Activated CD8-positive, alpha-beta memory T cell treated with anti-CD3 and anti-CD28 coated beads, Interleukin-2, amount 10 ng/mL, durations not matched to agents 7 days and 5 days (primary cell): Measurements from ENCODE around the gene INPP5A. TPM values are rescaled to one million over a fixed set of nuclear protein-coding genes. Genes with fewer than 3 reads are reported as not detected.
A peak's percentile ranks its signal among the peaks of the same experiment; 100 is the strongest.

Experiments
- ATAC-seq: fragments of 150-1000 bp; cut with Tn5 transposase; one replicate; pipeline ENCODE4 v1.10.0; 2021; ENCODE audit warnings: moderate library complexity
- CTCF ChIA-PET: fragments of 350-600 bp; sonication (Branson Sonifier 250); formaldehyde crosslinking; loops from one replicate; lab custom pipeline; 2021; ENCODE audit warnings: antibody characterized with exemption; lab: Charles Lee
- DNase-seq: peaks from one replicate; pipeline ENCODE4 v3.0.0-alpha.2; 2020
- H3K27ac Mint-ChIP-seq: one replicate; pipeline ENCODE4 v1.8.0; 2021; ENCODE audit warnings: mild to moderate bottlenecking, mixed read lengths
- H3K27me3 Mint-ChIP-seq: one replicate; pipeline ENCODE4 v1.8.0; 2021; ENCODE audit warnings: mixed read lengths
- H3K36me3 Mint-ChIP-seq: one replicate; pipeline ENCODE4 v1.8.0; 2021; ENCODE audit warnings: mild to moderate bottlenecking, mixed read lengths
- H3K4me1 Mint-ChIP-seq: one replicate; pipeline ENCODE4 v1.8.0; 2021; ENCODE audit warnings: mixed read lengths
- H3K4me3 Mint-ChIP-seq: one replicate; pipeline ENCODE4 v1.8.0; 2021; ENCODE audit warnings: mild to moderate bottlenecking, moderate library complexity, mixed read lengths
- H3K9me3 Mint-ChIP-seq: one replicate; pipeline ENCODE4 v1.8.0; 2022; ENCODE audit warnings: low read depth, mixed read lengths
- total RNA-seq, 2 experiments: library from RNA; stranded (reverse); gene quantifications; one replicate each; pipeline ENCODE4 v1.2.3, GENCODE V29; 2021

Gene INPP5A
- total RNA-seq, 2 experiments from 2014 or later: 6.6 to 7.0 TPM

DNA sequence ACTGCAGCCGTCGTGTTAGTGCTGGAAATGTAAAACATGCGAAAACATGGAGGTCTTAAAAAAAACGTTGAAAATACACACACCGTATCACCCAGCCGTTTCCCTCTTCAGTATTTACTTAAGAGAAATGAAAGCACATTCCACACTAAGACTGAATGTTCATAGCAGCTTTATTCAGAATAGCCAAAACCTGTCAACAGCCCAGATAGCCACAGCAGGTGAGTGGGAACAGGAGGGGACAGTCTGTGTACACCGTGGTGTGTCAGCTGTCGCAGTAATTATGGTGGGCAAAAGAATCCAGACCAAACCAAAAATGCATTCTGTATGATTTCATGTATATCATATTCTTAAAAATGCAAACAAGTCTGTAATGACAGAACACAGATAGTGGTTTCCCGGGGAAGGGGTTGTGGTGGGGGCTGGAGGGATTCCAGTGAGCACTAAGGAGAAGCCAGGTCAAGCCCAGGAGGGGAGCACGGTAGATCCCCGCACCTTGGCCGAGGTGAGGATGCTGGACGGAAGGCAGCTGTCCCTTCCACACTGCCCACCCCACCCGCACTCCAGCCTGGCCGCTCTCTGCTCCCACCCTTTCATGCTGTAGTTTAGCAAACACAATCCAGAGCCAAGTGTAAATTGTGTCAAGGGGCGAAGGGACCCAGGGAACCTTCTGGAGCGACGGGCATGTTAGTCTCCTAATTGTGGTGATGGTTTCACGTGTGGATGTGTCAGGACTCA is 124.8 kb downstream of the INPP5A start:
- Mint-ChIP-seq H3K4me1 (peaks cover 7% of the 10 kb centered on the region), H3K36me3 (no peaks in the 10 kb centered on the region), H3K27ac (no peak overlapping the region), H3K27me3 (no peaks in the 10 kb centered on the region), H3K4me3 (no peak overlapping the region), H3K9me3 (no peaks in the 10 kb centered on the region)
- CTCF ChIA-PET: no interaction called here
- ATAC-seq (no peak), DNase-seq (no peak)

DNA sequence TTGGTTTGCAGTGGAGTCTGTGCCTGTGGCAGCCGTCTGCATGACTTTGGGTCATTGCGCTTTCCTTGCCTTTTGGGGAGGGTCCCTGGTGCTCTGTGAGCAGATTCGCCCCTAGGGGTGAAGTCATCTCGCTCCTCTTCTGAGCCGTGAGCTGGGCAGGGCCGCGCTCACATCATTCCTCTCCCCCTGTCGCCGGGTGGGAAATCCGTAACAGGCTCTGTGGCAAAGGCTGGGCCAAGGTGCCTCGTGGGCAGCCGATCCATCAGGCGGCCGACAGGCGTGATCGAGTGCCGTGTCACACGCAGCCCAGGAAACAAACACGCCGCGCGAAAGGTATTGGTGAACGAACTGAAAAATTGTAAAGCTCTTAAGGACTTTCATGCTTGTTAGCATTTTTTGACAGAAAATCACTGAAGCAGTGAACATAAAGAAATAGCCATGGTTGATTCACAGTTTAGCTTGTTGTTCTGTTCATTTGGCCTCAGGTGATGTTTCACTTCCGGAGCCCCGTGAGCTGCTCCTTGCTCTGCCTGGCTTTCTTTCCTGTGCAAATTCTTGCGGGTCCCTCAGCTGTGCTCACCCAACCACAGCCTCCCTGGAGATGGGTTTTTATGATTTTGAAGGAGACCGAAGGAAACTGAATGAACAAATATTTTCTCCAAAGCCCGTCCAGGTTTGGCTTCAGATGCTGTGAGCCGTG is 126.2 kb downstream of the INPP5A start:
- Mint-ChIP-seq H3K36me3 (no peaks in the 10 kb centered on the region), H3K27ac (no peak overlapping the region), H3K9me3 (no peaks in the 10 kb centered on the region), H3K4me3 (no peak overlapping the region), H3K4me1 (peaks cover 7% of the 10 kb centered on the region), H3K27me3 (no peaks in the 10 kb centered on the region)
- ATAC-seq: no peak
- no peak for DNase-seq
- CTCF ChIA-PET: interaction anchor here (1.5 kb wide), 1 partner anchor 9 kb away, joined by 5 read pairs; no protein-coding TSS in a partner anchor

DNA sequence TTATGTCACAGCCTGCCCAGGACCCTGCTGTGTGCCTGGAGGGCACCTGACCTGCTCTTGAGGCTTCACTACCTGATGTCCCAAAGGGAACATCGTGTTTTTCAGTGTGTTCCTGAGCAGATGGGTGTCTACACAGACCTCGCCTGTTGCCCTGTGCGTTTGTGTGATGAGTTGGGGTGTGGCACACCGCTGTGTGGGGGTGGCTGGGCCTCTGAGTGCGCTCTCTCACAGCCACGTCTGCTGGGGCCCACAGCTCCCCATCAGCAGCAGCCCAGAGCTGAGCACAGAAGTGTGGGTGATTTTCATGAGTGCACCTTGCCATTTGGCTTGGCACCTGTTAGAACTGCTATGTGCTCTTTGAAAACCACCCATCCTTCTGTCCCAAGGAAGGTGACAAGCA is 126.8 kb downstream of the INPP5A start:
- ATAC-seq: no peak

DNA sequence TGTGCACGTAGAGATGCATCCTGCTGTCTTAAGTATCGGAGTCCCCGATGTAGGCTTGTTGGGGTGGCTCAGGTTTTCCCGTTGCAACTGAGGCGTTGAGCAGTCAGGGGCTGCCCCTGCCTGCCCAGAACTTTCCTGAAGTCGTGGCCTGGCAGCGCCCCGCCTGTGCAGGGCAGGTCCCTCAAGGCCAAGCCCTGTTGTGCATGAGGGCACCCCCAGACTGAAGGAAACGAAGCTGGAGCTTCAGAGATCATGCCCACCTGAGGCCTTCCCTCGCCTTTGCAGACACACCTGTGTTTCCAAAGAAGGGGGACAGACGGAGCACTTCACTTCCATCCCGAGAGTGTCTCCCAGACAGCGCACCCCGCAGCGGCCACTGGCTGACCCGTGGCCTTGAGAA is 127.3 kb downstream of the INPP5A start:
- Mint-ChIP-seq H3K4me1 (peaks cover 7% of the 10 kb centered on the region), H3K9me3 (no peaks in the 10 kb centered on the region), H3K4me3 (no peak overlapping the region), H3K27ac (no peak overlapping the region), H3K36me3 (no peaks in the 10 kb centered on the region), H3K27me3 (no peaks in the 10 kb centered on the region)
- CTCF ChIA-PET: no interaction called here
- DNase-seq (no peak), ATAC-seq (no peak)

More for the DNA sequence above, 126.8 kb downstream of the INPP5A start:
- Mint-ChIP-seq H3K27me3 (no peaks in the 10 kb centered on the region), H3K36me3 (no peaks in the 10 kb centered on the region), H3K4me3 (no peak overlapping the region), H3K9me3 (no peaks in the 10 kb centered on the region), H3K4me1 (peaks cover 7% of the 10 kb centered on the region), H3K27ac (no peak overlapping the region)
- CTCF ChIA-PET: interaction anchor here (1.5 kb wide), 1 partner anchor 10 kb away, joined by 5 read pairs; no protein-coding TSS in a partner anchor
- DNase-seq: no peak

DNA sequence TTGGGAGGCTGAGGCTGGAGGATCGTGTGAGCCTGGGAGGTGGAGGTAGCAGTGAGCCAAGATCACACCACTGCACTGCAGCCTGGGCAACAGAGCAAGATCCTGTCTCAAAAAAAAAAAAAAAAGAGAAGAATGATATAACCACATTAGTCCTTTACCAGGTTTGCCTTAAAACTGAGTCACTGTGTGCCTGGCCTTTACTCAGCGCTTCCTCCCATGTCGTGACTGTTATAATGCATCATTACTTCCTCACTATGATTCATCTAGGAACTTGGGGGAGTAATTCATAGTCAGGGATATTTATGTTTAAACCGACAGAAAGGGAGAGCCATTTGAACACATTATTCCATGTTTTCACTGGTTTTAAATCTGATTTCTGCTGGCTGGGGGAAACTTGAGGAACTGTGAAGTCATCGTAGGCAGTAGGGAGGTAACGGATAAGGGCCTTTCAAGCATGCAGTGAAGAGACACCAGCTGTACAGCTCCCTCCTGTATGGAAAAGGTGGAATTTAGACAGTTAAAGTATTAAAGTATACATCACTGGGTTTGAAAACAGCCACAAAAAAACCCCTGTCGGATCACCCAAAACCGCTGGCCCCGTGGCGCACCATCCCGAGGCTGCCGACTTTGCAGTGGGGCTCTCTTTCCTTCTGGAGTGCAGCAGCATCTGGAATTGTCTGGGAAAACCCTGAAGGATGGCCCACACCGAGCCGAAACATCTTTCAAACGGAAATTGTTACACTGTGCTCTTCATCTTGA is 128.5 kb downstream of the INPP5A start:
- Mint-ChIP-seq H3K4me1 (peaks cover 7% of the 10 kb centered on the region), H3K27me3 (no peaks in the 10 kb centered on the region), H3K36me3 (no peaks in the 10 kb centered on the region), H3K27ac (no peak overlapping the region), H3K9me3 (no peaks in the 10 kb centered on the region), H3K4me3 (no peak overlapping the region)
- ATAC-seq (peak; percentile 39), DNase-seq (no peak)
- CTCF ChIA-PET: interaction anchor here (0.8 kb wide), 1 partner anchor 11 kb away, joined by 3 read pairs; no protein-coding TSS in a partner anchor

DNA sequence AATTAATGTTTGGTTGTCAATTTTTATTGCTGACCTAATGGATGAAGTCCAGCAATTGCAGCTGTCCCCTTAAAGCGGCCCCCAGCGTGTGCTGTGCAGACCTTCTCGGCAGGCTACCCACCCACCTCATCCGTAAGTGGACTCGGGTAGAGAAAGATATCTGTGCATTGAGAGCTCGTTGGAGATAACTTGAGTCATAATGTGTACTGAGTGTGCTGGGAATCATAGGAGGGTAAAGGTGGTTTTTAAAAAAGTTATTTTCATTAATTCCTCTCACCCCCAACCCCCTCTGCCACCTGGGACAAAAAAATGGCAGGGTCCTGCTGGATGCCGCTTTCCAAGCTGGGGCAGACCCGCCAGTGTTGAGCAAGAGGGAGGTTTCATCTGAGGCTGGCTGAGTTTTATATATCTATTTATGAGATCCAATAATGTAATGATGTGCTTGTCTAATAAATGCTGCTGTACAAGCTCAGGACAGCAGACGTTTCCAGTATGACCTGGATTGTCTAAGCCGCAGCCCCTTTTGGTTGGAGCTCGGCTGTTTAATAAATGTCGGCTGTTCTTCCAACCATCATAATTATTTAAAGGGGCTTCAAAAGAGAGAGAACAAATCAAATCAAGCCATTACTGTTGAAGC is 129.2 kb downstream of the INPP5A start:
- ATAC-seq: no peak
- CTCF ChIA-PET: interaction anchor here (0.8 to 0.9 kb wide), 2 partner anchors 11 to 12 kb away, joined by 3 to 4 read pairs; no protein-coding TSS in a partner anchor
- no peak for DNase-seq
- no peaks in the 10 kb centered on the region for H3K36me3 Mint-ChIP-seq
- peaks cover 7% of the 10 kb centered on the region for H3K4me1 Mint-ChIP-seq
- H3K9me3 Mint-ChIP-seq: no peaks in the 10 kb centered on the region
- no peak overlapping the region for H3K27ac Mint-ChIP-seq
- H3K4me3 Mint-ChIP-seq: no peak overlapping the region
- no peaks in the 10 kb centered on the region for H3K27me3 Mint-ChIP-seq

DNA sequence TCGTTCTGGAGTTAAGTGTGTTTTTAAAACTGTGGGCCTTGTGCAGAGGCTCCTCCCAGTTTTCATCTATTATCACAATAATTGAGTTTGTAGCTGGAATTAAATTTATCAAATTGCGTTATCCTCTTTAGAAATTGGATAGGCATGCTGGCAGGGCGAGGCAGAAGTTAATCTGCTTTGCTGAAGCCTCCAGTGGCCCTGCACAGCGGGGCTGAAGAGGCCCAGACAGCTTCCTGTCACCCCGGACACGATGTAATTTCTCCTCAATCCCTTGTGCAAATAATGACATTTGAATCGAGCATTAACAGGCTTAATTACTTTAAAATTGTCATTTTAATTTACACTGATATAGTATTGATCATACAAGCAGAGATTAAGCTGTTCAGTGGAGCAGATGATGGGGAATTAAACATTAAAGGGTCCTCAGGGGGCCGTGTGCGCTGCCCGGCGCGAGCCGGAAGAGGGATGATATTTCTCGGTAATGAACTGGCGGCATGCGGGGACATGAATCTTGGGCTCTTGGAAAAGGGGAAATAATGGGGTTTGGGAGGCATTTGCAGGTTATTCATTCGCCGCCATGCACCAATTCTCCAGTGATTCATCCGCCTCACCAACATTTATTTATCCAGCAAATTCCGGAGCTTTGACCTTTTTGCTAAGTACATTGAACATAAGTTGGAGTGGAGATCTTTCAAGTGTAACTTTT is 129.9 kb downstream of the INPP5A start:
- CTCF ChIA-PET: interaction anchor here (0.9 kb wide), 1 partner anchor 12 kb away, joined by 4 read pairs; no protein-coding TSS in a partner anchor
- DNase-seq (no peak), ATAC-seq (no peak)
- Mint-ChIP-seq H3K4me3 (no peak overlapping the region), H3K36me3 (no peaks in the 10 kb centered on the region), H3K27ac (no peak overlapping the region), H3K27me3 (no peaks in the 10 kb centered on the region), H3K4me1 (peaks cover 7% of the 10 kb centered on the region), H3K9me3 (no peaks in the 10 kb centered on the region)

DNA sequence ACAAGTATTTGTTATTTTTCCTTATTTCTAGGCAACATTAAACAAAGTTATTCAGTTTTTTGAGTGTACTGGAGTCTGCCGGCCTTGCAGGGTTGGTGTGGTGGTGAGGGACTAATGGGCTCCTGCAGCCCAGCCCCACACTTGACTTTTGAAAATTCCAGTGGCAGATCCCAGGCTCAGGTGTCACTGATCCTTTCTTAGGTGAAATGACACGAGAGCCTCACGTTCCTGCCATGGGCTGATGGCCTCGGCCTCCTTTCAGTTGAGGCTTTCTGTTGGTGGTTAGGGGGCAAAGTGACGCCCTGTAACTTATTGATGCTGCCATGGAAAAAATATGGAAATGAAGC is 130.4 kb downstream of the INPP5A start:
- Mint-ChIP-seq H3K4me3 (no peak overlapping the region), H3K9me3 (no peaks in the 10 kb centered on the region), H3K36me3 (no peaks in the 10 kb centered on the region), H3K4me1 (peaks cover 7% of the 10 kb centered on the region), H3K27me3 (no peaks in the 10 kb centered on the region), H3K27ac (no peak overlapping the region)
- DNase-seq (no peak), ATAC-seq (no peak)
- CTCF ChIA-PET: interaction anchor here (0.9 kb wide), 1 partner anchor 13 kb away, joined by 4 read pairs; no protein-coding TSS in a partner anchor

DNA sequence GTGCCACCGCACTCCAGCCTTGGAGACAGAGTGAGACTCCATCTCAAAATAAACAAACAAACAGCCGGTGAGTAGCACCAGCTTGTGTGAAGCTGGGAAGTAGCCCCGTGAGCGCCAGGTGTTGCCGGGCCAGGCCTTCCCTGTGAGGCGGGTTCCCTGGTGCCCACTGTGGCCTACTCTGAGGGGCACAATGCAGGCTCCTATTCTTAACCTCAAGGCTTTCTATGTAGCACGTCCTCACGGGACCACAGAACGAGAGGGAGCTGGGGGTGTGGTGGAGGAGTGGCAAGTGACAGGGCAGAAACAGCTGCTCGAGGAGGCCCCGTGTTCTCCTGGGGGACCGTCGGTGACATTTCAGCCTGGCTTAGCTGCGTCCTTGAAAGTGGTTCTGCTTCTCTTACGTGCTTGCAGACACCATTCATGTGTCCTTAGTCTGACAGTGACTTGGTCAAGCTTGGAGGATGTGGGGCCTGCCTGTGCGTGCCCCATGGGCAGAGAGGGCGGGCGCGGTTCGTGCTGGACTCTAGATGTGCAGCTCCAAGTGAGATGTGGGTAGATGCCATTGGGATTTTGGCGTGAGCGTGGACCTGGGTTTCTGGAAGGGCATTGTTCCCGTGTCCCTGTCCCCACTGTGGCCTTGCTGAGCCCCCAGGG is 131.7 kb downstream of the INPP5A start:
- Mint-ChIP-seq H3K36me3 (no peaks in the 10 kb centered on the region), H3K9me3 (no peaks in the 10 kb centered on the region), H3K27me3 (no peaks in the 10 kb centered on the region), H3K4me3 (no peak overlapping the region), H3K27ac (no peak overlapping the region), H3K4me1 (peaks cover 7% of the 10 kb centered on the region)
- DNase-seq (no peak), ATAC-seq (no peak)
- CTCF ChIA-PET: interaction anchor here (1.0 kb wide), 1 partner anchor 15 kb away, joined by 3 read pairs; no protein-coding TSS in a partner anchor

DNA sequence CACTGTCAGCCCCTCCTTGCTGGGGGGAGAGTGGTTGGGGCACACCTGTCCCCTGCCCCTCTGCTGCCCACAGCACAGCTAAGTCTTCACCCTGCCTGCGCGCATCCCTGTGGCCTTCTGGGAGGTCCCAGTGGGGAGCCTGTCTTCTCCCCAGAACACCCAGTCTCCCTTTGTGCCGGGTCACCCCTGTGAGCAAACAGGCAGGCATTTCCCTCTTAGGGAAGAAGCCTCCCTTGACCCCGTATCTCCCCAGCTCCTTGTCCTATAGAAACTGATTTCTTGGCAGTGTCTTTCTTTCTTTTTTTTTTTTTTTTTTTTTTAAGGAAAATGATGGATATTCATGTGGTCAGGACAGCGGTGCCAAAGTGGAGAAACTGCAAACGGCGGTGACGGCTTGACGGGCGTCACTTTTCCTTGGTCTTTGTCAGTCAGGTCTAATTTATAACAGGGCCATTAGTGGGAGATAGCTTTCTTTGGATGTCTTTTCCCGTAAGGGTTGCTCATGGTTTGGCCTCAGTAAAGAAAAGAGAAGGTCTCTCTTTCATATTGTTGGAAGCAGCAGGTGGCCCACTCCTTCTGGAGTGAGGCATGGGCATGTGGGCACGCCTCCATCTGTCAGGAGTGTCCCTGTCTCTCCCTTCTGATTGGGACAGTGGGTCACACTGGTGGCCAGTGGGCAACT is 133.1 kb downstream of the INPP5A start:
- H3K27me3 Mint-ChIP-seq: no peaks in the 10 kb centered on the region
- CTCF ChIA-PET: no interaction called here
- ATAC-seq (no peak), DNase-seq (no peak)
- no peaks in the 10 kb centered on the region for H3K36me3 Mint-ChIP-seq
- no peak overlapping the region for H3K4me3 Mint-ChIP-seq
- H3K4me1 Mint-ChIP-seq: peaks cover 7% of the 10 kb centered on the region
- no peak overlapping the region for H3K27ac Mint-ChIP-seq
- no peaks in the 10 kb centered on the region for H3K9me3 Mint-ChIP-seq

DNA sequence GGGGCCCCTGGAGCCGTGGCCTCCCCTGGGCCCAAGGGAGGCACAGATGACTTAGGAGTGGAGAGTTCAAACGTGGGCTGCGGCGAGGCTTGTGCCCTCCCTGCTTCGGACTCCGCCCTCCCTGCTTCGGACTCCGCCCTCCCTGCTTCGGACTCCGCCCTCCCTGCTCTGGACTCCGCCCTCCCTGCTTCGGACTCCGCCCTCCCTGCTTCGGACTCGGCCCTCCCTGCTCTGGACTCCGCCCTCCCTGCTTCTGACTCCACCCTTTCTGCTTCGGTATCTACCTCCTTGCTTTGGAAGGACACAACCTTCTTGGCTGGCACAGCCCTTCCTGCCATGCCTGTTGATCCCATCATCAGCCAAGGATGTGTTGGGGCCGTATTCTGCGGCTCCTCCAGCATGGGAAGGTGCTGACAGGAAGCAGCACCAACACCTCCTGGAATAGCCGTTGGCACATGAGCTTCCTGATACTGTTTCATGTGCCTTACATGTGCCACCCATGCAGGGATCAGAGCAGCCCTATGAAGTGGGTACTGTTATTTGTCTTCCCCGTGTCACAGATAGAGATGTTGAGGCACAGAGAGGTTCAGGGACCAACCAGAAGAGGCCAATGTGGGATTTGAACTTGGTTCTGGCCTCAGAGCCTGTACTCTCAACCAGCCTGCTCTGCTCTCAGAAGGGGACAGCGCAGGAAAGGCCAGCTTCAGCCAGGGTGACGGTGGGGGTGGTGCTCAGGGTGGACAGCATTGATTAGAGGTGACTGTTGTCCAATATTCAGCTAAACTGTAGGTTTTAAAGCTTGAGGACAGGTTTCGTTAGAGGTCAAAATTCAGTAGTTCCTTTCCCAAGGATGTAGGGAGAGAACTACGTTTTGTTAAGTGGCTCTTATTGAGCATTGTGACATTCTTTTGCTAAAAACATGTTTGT is 133.9 kb downstream of the INPP5A start:
- CTCF ChIA-PET: no interaction called here
- Mint-ChIP-seq H3K27ac (no peak overlapping the region), H3K36me3 (no peaks in the 10 kb centered on the region), H3K27me3 (no peaks in the 10 kb centered on the region), H3K4me1 (peaks cover 2% of the 10 kb centered on the region), H3K4me3 (no peak overlapping the region), H3K9me3 (no peaks in the 10 kb centered on the region)
- ATAC-seq: no peak
- no peak for DNase-seq
